Suprapubic skin (tissue), 4 donors: ENCODE measurements around the gene CDH4. TPM values are rescaled to one million over a fixed set of nuclear protein-coding genes. Genes with fewer than 3 reads are reported as not detected.

Experiments
- DNase-seq, 2 donors: peaks; one replicate each; pipeline ENCODE4 v3.0.0-alpha.2; 2019; ENCODE audit warnings: low spot score in 2 of 2
- H3K27ac ChIP-seq: fragments of 200-600 bp; sonication (generic); one replicate; pipeline ENCODE4 v1.5.1; 2019
- H3K27me3 ChIP-seq: fragments of 200-600 bp; sonication (generic); one replicate; pipeline ENCODE4 v1.5.1; 2019
- H3K36me3 ChIP-seq: fragments of 200-600 bp; sonication (generic); one replicate; pipeline ENCODE4 v1.5.1; 2019
- H3K4me1 ChIP-seq: fragments of 200-600 bp; sonication (generic); one replicate; pipeline ENCODE4 v1.5.1; 2019
- H3K4me3 ChIP-seq: fragments of 200-600 bp; sonication (generic); one replicate; pipeline ENCODE4 v1.5.1; 2019; ENCODE audit warnings: mild to moderate bottlenecking
- H3K9me3 ChIP-seq: fragments of 200-600 bp; sonication (generic); one replicate; pipeline ENCODE4 v1.5.1; 2019
- CTCF ChIP-seq, 2 donors: fragments of 200-600 bp in 1 of 2; fragments of 450-650 bp in 1 of 2; sonication (generic) in 1 of 2; IDR thresholded peaks; one replicate each; pipeline ENCODE4 v1.5.1; 2016 to 2019; ENCODE audit warnings: antibody characterized with exemption in 2 of 2, mild to moderate bottlenecking in 1 of 2, moderate library complexity in 1 of 2
- EP300 ChIP-seq: sonication (generic); formaldehyde crosslinking; IDR thresholded peaks from one replicate; pipeline ENCODE4 v1.6.1; 2017; ENCODE audit warnings: antibody characterized with exemption
- POLR2A ChIP-seq, 2 donors: fragments of 450-650 bp; IDR thresholded peaks; one replicate each; pipeline ENCODE4 v1.6.1; 2017; ENCODE audit warnings: antibody characterized with exemption in 2 of 2, mild to moderate bottlenecking in 2 of 2, moderate library complexity in 2 of 2
- POLR2AphosphoS5 ChIP-seq, 3 donors: sonication (generic); formaldehyde crosslinking; IDR thresholded peaks; one replicate each; pipeline ENCODE4 v1.6.1; 2017; ENCODE audit warnings: antibody characterized with exemption in 3 of 3
- WGBS: methylation state at CpG from one replicate; pipeline ENCODE4 v1.1.5; 2018; 5-methylcytosine and 5-hydroxymethylcytosine counted together
- total RNA-seq, 4 donors: library from RNA; depleted of rRNA; stranded (reverse); fragments of >200 nt; gene quantifications; one replicate each; pipeline ENCODE4 v1.1.0, GENCODE V29; 2016

The CDH4 gene
- total RNA-seq, 4 donors from 2014 or later: 0.91 to 5.9 (median 2.6) TPM

GRCh38 chr20:61587681-61588289 lies 335.7 kb downstream of the CDH4 start:
- 83% methylated on average over 16 of the region's 16 CpGs for WGBS
- Histone ChIP-seq H3K4me3 (no peak overlapping the region), H3K27ac (no peak overlapping the region), H3K36me3 (no peaks in the 10 kb centered on the region), H3K27me3 (peaks cover 31% of the 10 kb centered on the region), H3K4me1 (peaks cover 11% of the 10 kb centered on the region), H3K9me3 (peaks cover 3% of the 10 kb centered on the region)
- TF ChIP-seq EP300: no peak
- no peak for TF ChIP-seq POLR2A (IDR thresholded peaks at IDR 0.05)
- TF ChIP-seq POLR2AphosphoS5 (IDR thresholded peaks at IDR 0.05): no peak
- TF ChIP-seq CTCF (IDR thresholded peaks at IDR 0.05): no peak
- no peak for DNase-seq

GRCh38 chr20:61588411-61589385 lies 336.6 kb downstream of the CDH4 start:
- WGBS: 10% methylated on average over 29 of the region's 29 CpGs
- Histone ChIP-seq H3K4me1 (peaks cover 11% of the 10 kb centered on the region), H3K9me3 (peaks cover 3% of the 10 kb centered on the region), H3K36me3 (no peaks in the 10 kb centered on the region), H3K27me3 (peaks cover 24% of the 10 kb centered on the region), H3K27ac (no peak overlapping the region), H3K4me3 (no peak overlapping the region)
- no peak for DNase-seq
- no peak for TF ChIP-seq POLR2AphosphoS5 (IDR thresholded peaks at IDR 0.05)
- no peak for TF ChIP-seq CTCF (IDR thresholded peaks at IDR 0.05)
- no peak for TF ChIP-seq POLR2A (IDR thresholded peaks at IDR 0.05)
- no peak for TF ChIP-seq EP300

- no peak overlapping the region for H3K4me3 ChIP-seq
- no peak for TF ChIP-seq POLR2AphosphoS5 (IDR thresholded peaks at IDR 0.05)
- no peak for TF ChIP-seq EP300
- no peak for TF ChIP-seq POLR2A (IDR thresholded peaks at IDR 0.05)
- no peak for TF ChIP-seq CTCF (IDR thresholded peaks at IDR 0.05)
- H3K27ac ChIP-seq: no peak overlapping the region
- no peak for DNase-seq
- 68% methylated on average over 12 of the region's 12 CpGs for WGBS
- H3K27me3 ChIP-seq: peaks cover 20% of the 10 kb centered on the region
- peaks cover 11% of the 10 kb centered on the region for H3K4me1 ChIP-seq
- H3K36me3 ChIP-seq: no peaks in the 10 kb centered on the region
- H3K9me3 ChIP-seq: peaks cover 3% of the 10 kb centered on the region
Observed at GRCh38 chr20:61590236-61590635, 338.2 kb downstream of the CDH4 start.

GRCh38 chr20:61593516-61593915 lies 341.5 kb downstream of the CDH4 start:
- no peak for TF ChIP-seq CTCF (IDR thresholded peaks at IDR 0.05)
- TF ChIP-seq POLR2A (IDR thresholded peaks at IDR 0.05): no peak
- TF ChIP-seq EP300: no peak
- no peak for TF ChIP-seq POLR2AphosphoS5 (IDR thresholded peaks at IDR 0.05)
- Histone ChIP-seq H3K27ac (no peak overlapping the region), H3K4me1 (peaks cover 8% of the 10 kb centered on the region), H3K9me3 (peaks cover 3% of the 10 kb centered on the region), H3K36me3 (no peaks in the 10 kb centered on the region), H3K4me3 (no peak overlapping the region), H3K27me3 (peaks cover 10% of the 10 kb centered on the region)
- no peak for DNase-seq
- 69% methylated on average over 7 of the region's 7 CpGs for WGBS

GRCh38 chr20:61594198-61594597 lies 342.1 kb downstream of the CDH4 start:
- Histone ChIP-seq H3K36me3 (no peaks in the 10 kb centered on the region), H3K27ac (no peak overlapping the region), H3K4me1 (peaks cover 2% of the 10 kb centered on the region), H3K27me3 (peaks cover 10% of the 10 kb centered on the region), H3K9me3 (peaks cover 3% of the 10 kb centered on the region), H3K4me3 (no peak overlapping the region)
- DNase-seq: no peak
- WGBS: 84% methylated on average over 8 of the region's 8 CpGs
- TF ChIP-seq POLR2AphosphoS5 (IDR thresholded peaks at IDR 0.05): no peak
- TF ChIP-seq EP300: no peak
- no peak for TF ChIP-seq CTCF (IDR thresholded peaks at IDR 0.05)
- no peak for TF ChIP-seq POLR2A (IDR thresholded peaks at IDR 0.05)
